ENCODE measurements around the gene TMEM253.
A peak's percentile ranks its signal among the peaks of the same experiment; 100 is the strongest.

Gene TMEM253

GRCh38 chr14:21102521-21103410 is 1.9 kb downstream of the TMEM253 start:
- Mint-ChIP-seq H3K27me3 (ENCODE audit: low read depth) (peaks cover 14% of the 10 kb centered on the region), H3K36me3 (ENCODE audit: low read depth) (no peaks in the 10 kb centered on the region), H3K9me3 (no peaks in the 10 kb centered on the region), H3K4me3 (peak overlapping the region; percentile 94), H3K4me1 (ENCODE audit: low read depth) (peaks cover 38% of the 10 kb centered on the region), H3K27ac (peak overlapping the region; percentile 88)

GRCh38 chr14:21103411-21103709 is 2.5 kb downstream of the TMEM253 start:
- Mint-ChIP-seq H3K27ac (peak overlapping the region; percentile 88), H3K27me3 (ENCODE audit: low read depth) (peaks cover 14% of the 10 kb centered on the region), H3K9me3 (no peaks in the 10 kb centered on the region), H3K4me1 (ENCODE audit: low read depth) (peaks cover 38% of the 10 kb centered on the region), H3K4me3 (peak overlapping the region; percentile 94), H3K36me3 (ENCODE audit: low read depth) (no peaks in the 10 kb centered on the region)

GRCh38 chr14:21103710-21104447 is 3.0 kb downstream of the TMEM253 start:
- Mint-ChIP-seq H3K27ac (peak overlapping the region; percentile 88), H3K4me3 (peak overlapping the region; percentile 94), H3K27me3 (ENCODE audit: low read depth) (peaks cover 11% of the 10 kb centered on the region), H3K36me3 (ENCODE audit: low read depth) (no peaks in the 10 kb centered on the region), H3K4me1 (ENCODE audit: low read depth) (peaks cover 36% of the 10 kb centered on the region), H3K9me3 (no peaks in the 10 kb centered on the region)

GRCh38 chr14:21104448-21105060 is 3.7 kb downstream of the TMEM253 start:
- peak overlapping the region; percentile 94 for H3K4me3 Mint-ChIP-seq
- H3K36me3 Mint-ChIP-seq (ENCODE audit: low read depth): no peaks in the 10 kb centered on the region
- H3K27me3 Mint-ChIP-seq (ENCODE audit: low read depth): peaks cover 5% of the 10 kb centered on the region
- no peaks in the 10 kb centered on the region for H3K9me3 Mint-ChIP-seq
- peaks cover 29% of the 10 kb centered on the region for H3K4me1 Mint-ChIP-seq (ENCODE audit: low read depth)
- H3K27ac Mint-ChIP-seq: peak overlapping the region; percentile 88

DNA sequence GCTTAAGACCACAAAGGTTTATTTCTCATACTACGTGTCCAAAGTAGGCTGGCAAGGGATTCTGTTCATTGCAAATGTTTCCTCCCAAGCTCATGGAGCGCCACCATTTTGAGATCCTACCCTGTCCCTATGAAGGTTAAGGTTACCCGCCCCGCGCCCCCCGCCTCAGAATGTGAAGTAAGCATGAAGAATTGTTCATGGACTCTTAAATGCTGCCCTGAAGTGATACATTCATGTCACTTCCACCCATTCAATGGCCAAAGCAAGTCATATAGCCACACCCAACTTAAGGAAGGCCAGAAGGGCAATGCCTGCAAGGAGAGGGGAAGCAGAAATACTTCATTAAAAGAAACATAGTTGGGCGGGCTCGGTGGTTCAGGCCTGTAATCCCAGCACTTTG is 4.2 kb downstream of the TMEM253 start:
- H3K4me3 Mint-ChIP-seq: no peak overlapping the region
- peaks cover 31% of the 10 kb centered on the region for H3K4me1 Mint-ChIP-seq (ENCODE audit: low read depth)
- no peak overlapping the region for H3K27ac Mint-ChIP-seq
- no peaks in the 10 kb centered on the region for H3K36me3 Mint-ChIP-seq (ENCODE audit: low read depth)
- peaks cover 3% of the 10 kb centered on the region for H3K27me3 Mint-ChIP-seq (ENCODE audit: low read depth)
- no peaks in the 10 kb centered on the region for H3K9me3 Mint-ChIP-seq

DNA sequence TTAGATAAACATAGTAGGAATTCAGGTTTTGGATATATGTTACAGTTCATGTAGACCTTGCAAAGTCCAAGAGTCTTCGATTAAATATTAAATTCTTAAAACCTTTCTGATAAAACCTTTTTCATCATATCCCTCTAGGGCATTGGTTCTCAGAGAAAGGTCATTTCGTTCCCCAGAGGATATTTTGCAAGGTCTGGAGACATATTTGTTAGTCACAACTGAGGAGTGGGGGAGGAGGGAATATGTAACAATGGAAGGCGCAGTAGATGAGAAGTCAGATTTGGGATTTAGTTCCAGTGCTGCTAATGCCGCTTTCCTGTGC is 5.3 kb downstream of the TMEM253 start:
- H3K4me3 Mint-ChIP-seq: no peak overlapping the region
- H3K4me1 Mint-ChIP-seq (ENCODE audit: low read depth): peaks cover 31% of the 10 kb centered on the region
- H3K27me3 Mint-ChIP-seq (ENCODE audit: low read depth): no peaks in the 10 kb centered on the region

GRCh38 chr14:21106498-21107282 is 5.8 kb downstream of the TMEM253 start:
- Mint-ChIP-seq H3K27me3 (ENCODE audit: low read depth) (no peaks in the 10 kb centered on the region), H3K27ac (no peak overlapping the region), H3K4me3 (no peak overlapping the region), H3K9me3 (no peaks in the 10 kb centered on the region), H3K36me3 (ENCODE audit: low read depth) (no peaks in the 10 kb centered on the region), H3K4me1 (ENCODE audit: low read depth) (peaks cover 30% of the 10 kb centered on the region)

More for the DNA sequence above, 5.3 kb downstream of the TMEM253 start:
- Mint-ChIP-seq H3K9me3 (no peaks in the 10 kb centered on the region), H3K27ac (no peak overlapping the region), H3K36me3 (ENCODE audit: low read depth) (no peaks in the 10 kb centered on the region)

- no peak overlapping the region for H3K27ac Mint-ChIP-seq
- H3K4me3 Mint-ChIP-seq: no peak overlapping the region
- no peaks in the 10 kb centered on the region for H3K27me3 Mint-ChIP-seq (ENCODE audit: low read depth)
- no peaks in the 10 kb centered on the region for H3K36me3 Mint-ChIP-seq (ENCODE audit: low read depth)
- H3K9me3 Mint-ChIP-seq: no peaks in the 10 kb centered on the region
- peaks cover 23% of the 10 kb centered on the region for H3K4me1 Mint-ChIP-seq (ENCODE audit: low read depth)
Measured at GRCh38 chr14:21107283-21107800, 6.5 kb downstream of the TMEM253 start.

- H3K4me3 Mint-ChIP-seq: no peak overlapping the region
- H3K27me3 Mint-ChIP-seq (ENCODE audit: low read depth): no peaks in the 10 kb centered on the region
- H3K27ac Mint-ChIP-seq: no peak overlapping the region
- peaks cover 15% of the 10 kb centered on the region for H3K4me1 Mint-ChIP-seq (ENCODE audit: low read depth)
- H3K36me3 Mint-ChIP-seq (ENCODE audit: low read depth): no peaks in the 10 kb centered on the region
- H3K9me3 Mint-ChIP-seq: no peaks in the 10 kb centered on the region
Measured at GRCh38 chr14:21108791-21109190, 7.9 kb downstream of the TMEM253 start.

DNA sequence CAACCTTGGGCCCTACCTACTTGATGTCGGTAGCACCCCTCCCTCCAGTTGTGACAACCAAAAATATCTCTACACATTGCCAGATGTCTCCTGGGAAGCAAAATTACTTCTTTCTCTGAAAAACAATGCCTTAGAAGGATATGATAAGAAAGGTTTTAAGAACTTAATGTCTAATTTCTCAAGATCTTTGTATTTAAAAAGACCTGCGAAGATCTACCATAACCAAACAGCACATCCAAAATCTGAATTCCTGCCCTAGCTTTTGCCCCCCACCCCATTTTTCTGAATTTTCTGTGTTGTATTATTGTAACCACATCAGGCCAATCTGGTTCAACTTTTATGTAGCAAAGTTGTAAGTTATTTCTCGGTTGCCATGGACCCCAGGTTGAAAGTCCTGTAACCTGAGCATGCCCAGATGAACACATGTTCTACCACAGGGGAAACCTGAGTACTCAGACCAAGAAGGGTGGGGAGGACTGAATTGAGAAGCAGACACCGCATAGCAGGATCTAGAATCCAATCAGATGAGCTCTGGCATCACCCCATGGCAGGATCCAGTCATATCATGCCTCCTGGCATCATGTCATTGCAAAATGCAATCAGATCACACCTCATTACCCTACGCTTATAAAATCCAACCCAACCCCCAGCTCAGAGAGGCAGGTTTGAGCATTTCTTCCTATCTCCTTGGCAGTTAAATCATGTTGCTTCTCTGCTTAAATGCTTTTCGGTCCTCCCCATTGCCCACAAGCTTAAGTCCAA is 8.7 kb downstream of the TMEM253 start:
- Mint-ChIP-seq H3K9me3 (no peaks in the 10 kb centered on the region), H3K4me1 (ENCODE audit: low read depth) (peaks cover 13% of the 10 kb centered on the region), H3K4me3 (no peak overlapping the region), H3K36me3 (ENCODE audit: low read depth) (no peaks in the 10 kb centered on the region), H3K27ac (peak overlapping the region; percentile 13), H3K27me3 (ENCODE audit: low read depth) (no peaks in the 10 kb centered on the region)

DNA sequence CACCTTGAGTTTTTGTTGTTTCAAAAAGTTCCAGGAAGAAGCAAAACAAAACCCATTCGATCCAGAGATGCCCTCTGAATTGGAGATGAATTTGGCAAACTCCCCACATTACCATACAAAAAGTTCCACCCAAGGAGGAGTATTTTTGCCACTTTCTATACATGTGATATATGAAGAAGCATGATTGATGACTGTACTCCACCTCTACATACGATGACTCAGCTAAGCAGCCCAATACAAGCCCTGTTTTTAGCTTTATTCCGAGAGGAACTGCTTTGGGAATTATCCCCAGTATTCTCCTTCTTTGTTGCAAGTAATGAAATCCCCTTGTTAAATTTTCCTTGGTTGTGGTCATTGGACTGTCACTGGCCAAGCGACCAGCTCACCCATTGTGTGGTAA is 11.4 kb downstream of the TMEM253 start:
- H3K4me1 Mint-ChIP-seq (ENCODE audit: low read depth): peaks cover 2% of the 10 kb centered on the region
- no peak overlapping the region for H3K27ac Mint-ChIP-seq
- H3K36me3 Mint-ChIP-seq (ENCODE audit: low read depth): no peaks in the 10 kb centered on the region
- H3K4me3 Mint-ChIP-seq: no peak overlapping the region
- H3K9me3 Mint-ChIP-seq: no peaks in the 10 kb centered on the region
- H3K27me3 Mint-ChIP-seq (ENCODE audit: low read depth): no peaks in the 10 kb centered on the region

GRCh38 chr14:21113369-21113768 is 12.5 kb downstream of the TMEM253 start:
- Mint-ChIP-seq H3K9me3 (no peaks in the 10 kb centered on the region), H3K36me3 (ENCODE audit: low read depth) (no peaks in the 10 kb centered on the region), H3K27me3 (ENCODE audit: low read depth) (no peaks in the 10 kb centered on the region), H3K4me1 (ENCODE audit: low read depth) (peaks cover 2% of the 10 kb centered on the region), H3K27ac (no peak overlapping the region), H3K4me3 (no peak overlapping the region)

- Mint-ChIP-seq H3K9me3 (no peaks in the 10 kb centered on the region), H3K27me3 (ENCODE audit: low read depth) (peaks cover 4% of the 10 kb centered on the region), H3K36me3 (ENCODE audit: low read depth) (no peaks in the 10 kb centered on the region), H3K4me1 (ENCODE audit: low read depth) (peaks cover 3% of the 10 kb centered on the region), H3K4me3 (no peak overlapping the region), H3K27ac (no peak overlapping the region)
Measured at GRCh38 chr14:21118933-21119332, 18.1 kb downstream of the TMEM253 start.

Data from T-helper 1 cell treated with Interleukin-12 subunit alpha and Interleukin-12 subunit beta and Interleukin-4 antibody, amounts not matched to agents 30 μg/mL and 1 μg/mL, for 36 hours (primary cell).